ENCODE measurements around the gene RFX1.

The RFX1 gene

DNA sequence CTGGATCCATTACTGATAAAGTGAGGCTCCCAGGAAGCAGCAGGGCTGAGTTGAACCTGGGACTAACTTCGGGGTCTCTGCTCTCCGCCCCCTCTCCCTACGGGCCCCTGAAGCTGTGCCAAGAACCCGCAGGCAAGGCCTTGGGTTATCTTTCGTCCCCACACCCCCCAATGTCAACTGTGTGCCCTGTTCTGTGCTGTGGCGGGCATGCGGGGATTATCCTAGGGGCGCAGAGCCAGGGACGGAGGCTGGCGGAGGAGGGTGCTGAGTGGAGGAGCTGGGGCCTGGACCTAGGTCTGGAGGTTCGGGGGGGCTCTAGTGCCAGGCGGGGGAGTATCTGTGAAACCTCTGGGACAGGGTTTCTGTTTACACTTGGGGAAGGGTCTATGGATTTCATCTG is 26.4 kb downstream of the RFX1 start:
- no peak overlapping the region for H3K4me3 ChIP-seq (ENCODE audit: control insufficient read depth, low read depth, low read length)
- TF ChIP-seq, protein P1, sequence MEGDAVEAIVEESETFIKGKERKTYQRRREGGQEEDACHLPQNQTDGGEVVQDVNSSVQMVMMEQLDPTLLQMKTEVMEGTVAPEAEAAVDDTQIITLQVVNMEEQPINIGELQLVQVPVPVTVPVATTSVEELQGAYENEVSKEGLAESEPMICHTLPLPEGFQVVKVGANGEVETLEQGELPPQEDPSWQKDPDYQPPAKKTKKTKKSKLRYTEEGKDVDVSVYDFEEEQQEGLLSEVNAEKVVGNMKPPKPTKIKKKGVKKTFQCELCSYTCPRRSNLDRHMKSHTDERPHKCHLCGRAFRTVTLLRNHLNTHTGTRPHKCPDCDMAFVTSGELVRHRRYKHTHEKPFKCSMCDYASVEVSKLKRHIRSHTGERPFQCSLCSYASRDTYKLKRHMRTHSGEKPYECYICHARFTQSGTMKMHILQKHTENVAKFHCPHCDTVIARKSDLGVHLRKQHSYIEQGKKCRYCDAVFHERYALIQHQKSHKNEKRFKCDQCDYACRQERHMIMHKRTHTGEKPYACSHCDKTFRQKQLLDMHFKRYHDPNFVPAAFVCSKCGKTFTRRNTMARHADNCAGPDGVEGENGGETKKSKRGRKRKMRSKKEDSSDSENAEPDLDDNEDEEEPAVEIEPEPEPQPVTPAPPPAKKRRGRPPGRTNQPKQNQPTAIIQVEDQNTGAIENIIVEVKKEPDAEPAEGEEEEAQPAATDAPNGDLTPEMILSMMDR (IDR thresholded peaks at IDR 0.05; ENCODE audit: control insufficient read depth, insufficient read depth, low read depth, low read length, missing control alignments), result no peak
- no peak for DNase-seq (ENCODE audit: low read depth)

- no peak overlapping the region for H3K4me3 ChIP-seq (ENCODE audit: control insufficient read depth, low read depth, low read length)
- no peak for DNase-seq (ENCODE audit: low read depth)
These were observed 26.9 kb downstream of the RFX1 start for GRCh38 chr19:13979244-13979615.

DNA sequence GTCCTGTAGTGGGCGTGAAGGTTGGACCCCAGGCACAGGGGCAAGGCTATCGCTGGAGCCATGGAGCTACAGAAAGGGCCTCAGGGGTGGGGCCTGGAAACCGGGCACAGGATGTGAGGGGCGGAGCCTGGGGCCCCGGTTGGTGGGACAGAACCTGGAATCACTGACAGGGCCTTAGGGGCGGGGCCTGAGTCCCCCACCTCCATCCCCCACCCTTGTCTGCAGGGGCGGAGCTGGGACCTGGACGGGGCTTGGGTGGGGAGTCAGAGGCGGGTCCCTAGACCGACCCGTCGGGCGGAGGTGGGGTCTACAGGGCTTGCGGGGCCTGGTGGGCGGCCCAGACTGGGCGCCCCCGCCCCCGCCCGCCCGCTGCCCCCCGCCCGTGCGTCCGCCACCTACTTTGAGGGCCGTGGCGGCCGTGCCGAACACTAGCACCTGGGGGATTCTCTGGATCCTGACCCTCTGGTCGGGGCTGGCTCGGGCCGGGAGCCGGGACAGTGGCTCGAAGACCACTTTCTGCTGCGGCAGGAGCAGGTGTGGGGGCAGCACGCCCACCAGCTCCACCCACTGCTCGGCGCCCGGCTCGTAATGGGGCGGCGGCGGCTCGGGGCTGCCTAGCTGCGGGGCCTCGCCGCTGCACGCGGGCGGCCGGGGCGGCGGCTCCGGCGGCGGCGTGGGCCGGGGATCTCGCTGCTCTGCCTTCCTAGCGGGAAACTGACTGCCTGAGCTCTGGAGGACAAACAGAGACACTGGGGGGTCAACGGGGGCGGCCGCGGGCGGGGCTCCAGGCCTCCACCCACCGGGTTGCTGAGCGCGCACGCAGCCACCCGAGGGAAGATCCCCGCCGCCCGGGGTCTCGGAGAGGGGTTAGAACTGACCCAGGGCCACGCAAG is 27.5 kb downstream of the RFX1 start:
- DNase-seq (ENCODE audit: low read depth), result no peak

More at GRCh38 chr19:13979244-13979615, 26.9 kb downstream of the RFX1 start:
- TF ChIP-seq, protein P1 (IDR thresholded peaks at IDR 0.05; ENCODE audit: control insufficient read depth, insufficient read depth, low read depth, low read length, missing control alignments), result no peak

GRCh38 chr19:13977803-13978202 is 28.3 kb downstream of the RFX1 start:
- TF ChIP-seq, protein P1 (IDR thresholded peaks at IDR 0.05; ENCODE audit: control insufficient read depth, insufficient read depth, low read depth, low read length, missing control alignments), result no peak
- no peak overlapping the region for H3K4me3 ChIP-seq (ENCODE audit: control insufficient read depth, low read depth, low read length)
- no peak for DNase-seq (ENCODE audit: low read depth)

More for the DNA sequence above, 27.5 kb downstream of the RFX1 start:
- TF ChIP-seq, protein P1 (IDR thresholded peaks at IDR 0.05; ENCODE audit: control insufficient read depth, insufficient read depth, low read depth, low read length, missing control alignments), result no peak
- no peak overlapping the region for H3K4me3 ChIP-seq (ENCODE audit: control insufficient read depth, low read depth, low read length)

GRCh38 chr19:13976446-13976845 is 29.7 kb downstream of the RFX1 start:
- DNase-seq (ENCODE audit: low read depth), result no peak
- H3K4me3 ChIP-seq (ENCODE audit: control insufficient read depth, low read depth, low read length), result no peak overlapping the region
- TF ChIP-seq, protein P1 (IDR thresholded peaks at IDR 0.05; ENCODE audit: control insufficient read depth, insufficient read depth, low read depth, low read length, missing control alignments), result no peak

GRCh38 chr19:13975870-13976269 is 30.2 kb downstream of the RFX1 start:
- no peak overlapping the region for H3K4me3 ChIP-seq (ENCODE audit: control insufficient read depth, low read depth, low read length)
- TF ChIP-seq, protein P1 (IDR thresholded peaks at IDR 0.05; ENCODE audit: control insufficient read depth, insufficient read depth, low read depth, low read length, missing control alignments), result no peak
- no peak for DNase-seq (ENCODE audit: low read depth)

All from AG09309 (cell line).